NCI-H1092 (cell line): Measurements from ENCODE around the gene ANKS1A.
"Not testable (repeated sequence)": the region's sequence is repeated elsewhere in the genome, so short reads cannot be mapped to it uniquely, and the experiment has no call there.

Source experiments
- DNase-seq: peaks from one replicate; lab custom pipeline; 2025; lab: John Stamatoyannopoulos, UW

The ANKS1A gene

GRCh38 chr6:35086282-35086632, 197.2 kb downstream of the ANKS1A start:
- no peak for DNase-seq

GRCh38 chr6:35086636-35087360, 197.7 kb downstream of the ANKS1A start:
- DNase-seq, result no peak

GRCh38 chr6:35087361-35088280, 198.6 kb downstream of the ANKS1A start:
- no peak for DNase-seq

- DNase-seq, result no peak
These were observed 199.5 kb downstream of the ANKS1A start for GRCh38 chr6:35088281-35089215.

GRCh38 chr6:35089216-35089934, 200.3 kb downstream of the ANKS1A start:
- no peak for DNase-seq

- no peak for DNase-seq
These were observed 201.0 kb downstream of the ANKS1A start for GRCh38 chr6:35089935-35090505.

GRCh38 chr6:35090734-35091133, 201.7 kb downstream of the ANKS1A start:
- no peak for DNase-seq

- no peak for DNase-seq
These were observed 202.5 kb downstream of the ANKS1A start for GRCh38 chr6:35091346-35092083.

GRCh38 chr6:35092362-35093117, 203.5 kb downstream of the ANKS1A start:
- DNase-seq, result no peak

GRCh38 chr6:35093118-35093445, 204.0 kb downstream of the ANKS1A start:
- no peak for DNase-seq

- no peak for DNase-seq
These were observed 204.7 kb downstream of the ANKS1A start for GRCh38 chr6:35093783-35094182.

GRCh38 chr6:35094183-35094582, 205.1 kb downstream of the ANKS1A start:
- no peak for DNase-seq

- peak; percentile 9 for DNase-seq
These were observed 207.2 kb downstream of the ANKS1A start for GRCh38 chr6:35096129-35096862.

GRCh38 chr6:35099116-35099515, 210.1 kb downstream of the ANKS1A start:
- DNase-seq, result no peak

- DNase-seq, result no peak
These were observed 216.0 kb downstream of the ANKS1A start for GRCh38 chr6:35105078-35105477.

- DNase-seq, result not testable (repeated sequence)
These were observed 217.0 kb downstream of the ANKS1A start for GRCh38 chr6:35106061-35106460.

GRCh38 chr6:35107208-35107607, 218.2 kb downstream of the ANKS1A start:
- DNase-seq, result not testable (repeated sequence)

GRCh38 chr6:35107761-35108160, 218.7 kb downstream of the ANKS1A start:
- DNase-seq, result not testable (repeated sequence)

- no peak for DNase-seq
These were observed 219.3 kb downstream of the ANKS1A start for GRCh38 chr6:35108309-35108885.
